ENCODE measurements around the gene CAMKK2.
"Not testable (repeated sequence)": the region's sequence is repeated elsewhere in the genome, so short reads cannot be mapped to it uniquely, and the experiment has no call there.

Gene CAMKK2

GRCh38 chr12:121202407-121203355 lies 93.8 kb downstream of the CAMKK2 start:
- no peak for DNase-seq

GRCh38 chr12:121201140-121201539 lies 95.4 kb downstream of the CAMKK2 start:
- not testable (repeated sequence) for DNase-seq

DNA sequence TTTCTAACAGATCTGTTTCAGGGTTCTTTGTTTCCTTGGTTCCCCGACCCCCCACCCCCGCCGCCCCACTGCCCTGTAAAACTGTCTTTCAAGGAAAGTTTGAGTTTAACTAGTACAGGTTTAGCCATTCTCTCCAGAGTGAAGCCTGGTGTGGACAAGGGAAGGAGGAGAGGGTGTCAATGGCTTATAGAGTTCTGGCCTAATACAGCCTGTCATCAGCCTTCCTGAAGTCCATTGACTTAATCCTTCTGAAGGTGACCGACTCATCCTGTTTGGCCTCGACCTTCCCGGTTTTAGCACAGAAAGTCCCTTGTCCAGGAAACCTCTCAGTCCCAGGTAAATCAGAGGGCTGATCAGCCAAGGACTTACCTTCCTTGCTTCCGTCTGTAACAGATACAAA lies 97.6 kb downstream of the CAMKK2 start:
- DNase-seq: no peak

DNA sequence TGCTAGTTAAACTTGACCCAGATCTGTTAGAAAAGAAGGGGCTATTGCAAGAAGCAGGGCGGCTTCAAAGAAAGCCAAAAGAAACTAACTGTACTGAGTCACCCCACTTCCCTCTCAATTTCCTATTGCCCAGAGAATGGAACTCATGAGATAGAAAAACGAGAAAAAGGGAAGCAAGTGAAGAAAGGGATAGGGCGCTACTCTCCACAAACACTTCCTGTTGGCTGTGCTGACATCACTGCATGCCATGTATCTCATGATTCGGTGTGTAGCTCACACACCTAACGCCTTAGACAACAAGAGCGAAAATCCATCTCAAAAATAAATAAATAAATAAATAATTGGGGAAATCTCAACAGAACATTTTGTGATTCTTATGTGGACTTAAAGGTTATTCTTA lies 99.6 kb downstream of the CAMKK2 start:
- peak in 2 of 56 donors; percentile 7 to 16 for DNase-seq

- no peak for DNase-seq
Measured at GRCh38 chr12:121191151-121191550, 105.4 kb downstream of the CAMKK2 start.

DNA sequence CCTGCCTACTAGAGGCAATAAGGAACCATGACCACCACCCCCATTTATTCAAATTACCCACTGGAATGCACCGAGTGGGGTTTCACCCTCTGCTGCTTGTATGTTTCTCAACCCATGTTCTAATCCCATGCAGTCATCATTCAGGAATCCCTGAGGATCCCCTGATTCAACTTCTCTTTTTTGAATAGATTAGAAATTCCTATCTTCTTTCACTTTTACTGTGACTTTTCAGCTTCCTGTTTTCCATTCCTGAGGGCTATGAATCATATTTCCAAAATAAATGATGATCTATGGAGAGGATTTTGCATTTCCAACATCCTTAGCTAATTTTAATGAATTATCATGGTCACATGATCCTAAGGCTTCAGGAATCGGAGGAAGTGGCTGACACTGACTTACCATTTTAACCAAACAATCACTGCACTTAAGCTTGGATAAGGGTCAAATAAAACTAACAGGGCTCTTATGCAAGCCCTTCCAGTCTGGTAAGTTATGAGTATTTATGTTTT lies 105.9 kb downstream of the CAMKK2 start:
- no peak for DNase-seq

- DNase-seq: no peak
Measured at GRCh38 chr12:121189619-121190155, 106.8 kb downstream of the CAMKK2 start.

DNA sequence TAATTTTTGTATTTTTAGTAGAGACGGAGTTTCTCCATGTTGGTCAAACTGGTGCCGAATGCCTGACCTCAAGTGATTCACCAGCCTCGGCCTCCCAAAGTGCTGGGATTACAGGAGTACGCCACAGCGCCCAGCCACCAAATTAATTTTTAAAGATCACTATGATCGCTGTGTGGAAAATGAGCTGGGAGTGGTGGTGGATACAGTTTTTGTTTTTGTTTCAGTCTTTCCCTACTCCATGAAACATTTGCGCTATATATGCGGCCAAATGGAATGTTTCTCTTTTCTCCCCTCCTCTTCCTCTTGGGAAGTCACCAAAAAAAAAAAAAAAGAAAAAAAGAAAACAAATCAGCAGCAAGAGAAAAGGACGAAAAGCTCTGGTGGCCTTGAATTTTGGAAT lies 107.4 kb downstream of the CAMKK2 start:
- no peak for DNase-seq

DNA sequence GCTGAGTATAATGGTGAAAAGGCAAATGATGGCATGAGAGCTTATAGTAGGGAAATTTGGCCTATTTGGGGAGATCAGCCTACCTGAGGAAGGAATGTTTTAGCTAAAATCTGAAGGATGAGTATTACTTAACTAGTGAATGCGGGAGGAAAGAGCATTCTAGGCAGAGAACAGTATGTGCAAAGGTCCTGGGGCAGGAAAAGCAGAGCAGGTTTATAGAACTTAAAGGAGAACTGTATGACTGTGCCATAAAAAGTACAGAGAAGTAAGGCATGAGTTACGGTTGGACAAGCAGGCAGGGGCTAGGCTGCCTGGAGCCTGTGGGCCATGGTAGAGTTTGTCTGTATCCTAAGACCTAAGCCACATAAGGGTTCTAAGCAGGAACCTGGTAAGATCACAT lies 108.3 kb downstream of the CAMKK2 start:
- DNase-seq: no peak
